B cell (primary cell): Measurements from ENCODE around the gene METAP1D.

ENCODE experiments used
- EZH2 ChIP-seq: IDR thresholded peaks from 2 replicates; pipeline ENCODE4 v1.6.1; 2012; ENCODE audit warnings: borderline replicate concordance, low read depth, mild to moderate bottlenecking, moderate library complexity, low read length; ENCODE audit not compliant: insufficient read depth, poor library complexity, severe bottlenecking
- TF ChIP-seq, protein P1 (sequence below): fragments of 200-600 bp; IDR thresholded peaks from one replicate; pipeline ENCODE4 v1.8.0; 2022; ENCODE audit warnings: antibody characterized with exemption, mild to moderate bottlenecking

DNA sequence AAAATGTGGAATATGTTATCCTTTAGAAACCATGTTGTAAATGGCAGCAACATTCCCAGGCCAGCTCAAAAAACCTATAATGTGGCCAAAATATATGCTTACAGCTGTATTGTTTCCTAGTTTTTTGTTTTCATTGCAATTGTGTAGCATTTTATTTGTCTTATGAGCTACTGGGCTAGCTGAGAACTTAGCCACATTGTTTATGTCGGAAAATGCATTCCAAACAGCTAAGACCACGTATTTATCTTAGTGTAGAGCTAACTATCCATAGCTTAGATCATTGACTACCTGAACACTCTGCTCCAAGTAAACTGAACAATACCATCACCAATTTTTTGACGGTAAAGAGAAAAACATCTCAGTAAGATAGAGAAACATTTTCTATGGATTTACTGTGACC is 38.4 kb downstream of the METAP1D start:
- TF ChIP-seq, protein P1, sequence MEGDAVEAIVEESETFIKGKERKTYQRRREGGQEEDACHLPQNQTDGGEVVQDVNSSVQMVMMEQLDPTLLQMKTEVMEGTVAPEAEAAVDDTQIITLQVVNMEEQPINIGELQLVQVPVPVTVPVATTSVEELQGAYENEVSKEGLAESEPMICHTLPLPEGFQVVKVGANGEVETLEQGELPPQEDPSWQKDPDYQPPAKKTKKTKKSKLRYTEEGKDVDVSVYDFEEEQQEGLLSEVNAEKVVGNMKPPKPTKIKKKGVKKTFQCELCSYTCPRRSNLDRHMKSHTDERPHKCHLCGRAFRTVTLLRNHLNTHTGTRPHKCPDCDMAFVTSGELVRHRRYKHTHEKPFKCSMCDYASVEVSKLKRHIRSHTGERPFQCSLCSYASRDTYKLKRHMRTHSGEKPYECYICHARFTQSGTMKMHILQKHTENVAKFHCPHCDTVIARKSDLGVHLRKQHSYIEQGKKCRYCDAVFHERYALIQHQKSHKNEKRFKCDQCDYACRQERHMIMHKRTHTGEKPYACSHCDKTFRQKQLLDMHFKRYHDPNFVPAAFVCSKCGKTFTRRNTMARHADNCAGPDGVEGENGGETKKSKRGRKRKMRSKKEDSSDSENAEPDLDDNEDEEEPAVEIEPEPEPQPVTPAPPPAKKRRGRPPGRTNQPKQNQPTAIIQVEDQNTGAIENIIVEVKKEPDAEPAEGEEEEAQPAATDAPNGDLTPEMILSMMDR: no peak
- no peak for TF ChIP-seq EZH2
